Calu3 (cell line): ENCODE measurements around the gene CNTN5. TPM values are rescaled to one million over a fixed set of nuclear protein-coding genes. Genes with fewer than 3 reads are reported as not detected.

Source experiments
- BruUV-seq: library from RNA; stranded (reverse); fragments of 400-500 nt; replicated peaks from 2 replicates; lab custom pipeline; 2021; lab: Mats Ljungman, UMichigan
- CTCF ChIA-PET: fragments of 300-600 bp; sonication (Branson Sonifier 250); formaldehyde crosslinking; loops from one replicate; lab custom pipeline; 2022; ENCODE audit warnings: antibody characterized with exemption; lab: Charles Lee
- DNase-seq: peaks from one replicate; pipeline ENCODE4 v3.0.0; 2022
- H3K27ac Mint-ChIP-seq: one replicate; pipeline ENCODE4 v1.8.0; 2022; ENCODE audit warnings: mixed read lengths; ENCODE audit not compliant: unreplicated experiment
- H3K27me3 Mint-ChIP-seq: one replicate; pipeline ENCODE4 v1.8.0; 2022; ENCODE audit warnings: mixed read lengths; ENCODE audit not compliant: unreplicated experiment
- H3K36me3 Mint-ChIP-seq: one replicate; pipeline ENCODE4 v1.8.0; 2022; ENCODE audit warnings: mild to moderate bottlenecking, moderate library complexity, mixed read lengths; ENCODE audit not compliant: insufficient read depth, unreplicated experiment
- H3K4me1 Mint-ChIP-seq: one replicate; pipeline ENCODE4 v1.8.0; 2022; ENCODE audit warnings: mild to moderate bottlenecking, low read depth, mixed read lengths; ENCODE audit not compliant: unreplicated experiment
- H3K4me3 Mint-ChIP-seq: one replicate; pipeline ENCODE4 v1.8.0; 2022; ENCODE audit warnings: mild to moderate bottlenecking, low read depth, moderate library complexity, mixed read lengths; ENCODE audit not compliant: unreplicated experiment
- H3K9me3 Mint-ChIP-seq: one replicate; pipeline ENCODE4 v1.8.0; 2022; ENCODE audit warnings: low read depth, mixed read lengths; ENCODE audit not compliant: unreplicated experiment
- CTCF ChIP-seq: fragments of 200-600 bp; IDR thresholded peaks from one replicate; pipeline ENCODE4 v1.8.0; 2022; ENCODE audit warnings: antibody characterized with exemption; ENCODE audit not compliant: unreplicated experiment
- intact Hi-C: fragments of 100-400 bp; cut with micrococcal nuclease; formaldehyde crosslinking; loops from one replicate; pipeline ENCODE4 v1.10.0; 2022; ENCODE audit not compliant: unreplicated experiment
- total RNA-seq: library from RNA; stranded (reverse); gene quantifications from 2 replicates; pipeline ENCODE4 v1.2.3, GENCODE V29; 2022

CNTN5 gene
- total RNA-seq, 1 experiment from 2014 or later, result not detected

GRCh38 chr11:99960536-99960935, 939.8 kb downstream of the CNTN5 start:
- DNase-seq, result no peak
- peaks cover 4% of the 10 kb centered on the region for H3K9me3 Mint-ChIP-seq
- BruUV-seq, result no TSS peak
- CTCF ChIA-PET, result no interaction called here
- H3K27ac Mint-ChIP-seq, result no peak overlapping the region
- TF ChIP-seq CTCF, result no peak
- no peaks in the 10 kb centered on the region for H3K4me1 Mint-ChIP-seq
- no peaks in the 10 kb centered on the region for H3K36me3 Mint-ChIP-seq
- no peak overlapping the region for H3K4me3 Mint-ChIP-seq
- no peaks in the 10 kb centered on the region for H3K27me3 Mint-ChIP-seq
- intact Hi-C loops, result no loop called here

- no peaks in the 10 kb centered on the region for H3K27me3 Mint-ChIP-seq
- CTCF ChIA-PET, result interaction anchor here (0.7 kb wide), 1 partner anchor 14 kb away, joined by 3 read pairs; no protein-coding TSS in a partner anchor
- H3K36me3 Mint-ChIP-seq, result no peaks in the 10 kb centered on the region
- peaks cover 4% of the 10 kb centered on the region for H3K9me3 Mint-ChIP-seq
- no TSS peak for BruUV-seq
- no peak overlapping the region for H3K4me3 Mint-ChIP-seq
- no peaks in the 10 kb centered on the region for H3K4me1 Mint-ChIP-seq
- TF ChIP-seq CTCF, result no peak
- no peak for DNase-seq
- no peak overlapping the region for H3K27ac Mint-ChIP-seq
- intact Hi-C loops, result no loop called here
These were observed 947.6 kb downstream of the CNTN5 start for GRCh38 chr11:99968336-99968735.

- no peaks in the 10 kb centered on the region for H3K27me3 Mint-ChIP-seq
- no peak overlapping the region for H3K27ac Mint-ChIP-seq
- H3K9me3 Mint-ChIP-seq, result no peaks in the 10 kb centered on the region
- no peak overlapping the region for H3K4me3 Mint-ChIP-seq
- no peak for TF ChIP-seq CTCF
- CTCF ChIA-PET, result no interaction called here
- no peaks in the 10 kb centered on the region for H3K4me1 Mint-ChIP-seq
- H3K36me3 Mint-ChIP-seq, result no peaks in the 10 kb centered on the region
- no peak for DNase-seq
- no TSS peak for BruUV-seq
- intact Hi-C loops, result no loop called here
These were observed 953.2 kb downstream of the CNTN5 start for GRCh38 chr11:99973993-99974392.

GRCh38 chr11:99979042-99979441, 958.3 kb downstream of the CNTN5 start:
- no peak for TF ChIP-seq CTCF
- DNase-seq, result no peak
- H3K4me3 Mint-ChIP-seq, result no peak overlapping the region
- intact Hi-C loops, result no loop called here
- H3K4me1 Mint-ChIP-seq, result no peaks in the 10 kb centered on the region
- BruUV-seq, result no TSS peak
- no peak overlapping the region for H3K27ac Mint-ChIP-seq
- no peaks in the 10 kb centered on the region for H3K27me3 Mint-ChIP-seq
- H3K36me3 Mint-ChIP-seq, result no peaks in the 10 kb centered on the region
- H3K9me3 Mint-ChIP-seq, result no peaks in the 10 kb centered on the region
- CTCF ChIA-PET, result no interaction called here
